ENCODE measurements around the gene ASPDH.
"Not testable (repeated sequence)": the region's sequence is repeated elsewhere in the genome, so short reads cannot be mapped to it uniquely, and the experiment has no call there.

The ASPDH gene

GRCh38 chr19:50547385-50548190 is 33.9 kb upstream of the ASPDH start:
- no peak for DNase-seq (ENCODE audit: low read depth)

GRCh38 chr19:50546527-50547221 is 33.0 kb upstream of the ASPDH start:
- DNase-seq (ENCODE audit: low read depth), result no peak

DNA sequence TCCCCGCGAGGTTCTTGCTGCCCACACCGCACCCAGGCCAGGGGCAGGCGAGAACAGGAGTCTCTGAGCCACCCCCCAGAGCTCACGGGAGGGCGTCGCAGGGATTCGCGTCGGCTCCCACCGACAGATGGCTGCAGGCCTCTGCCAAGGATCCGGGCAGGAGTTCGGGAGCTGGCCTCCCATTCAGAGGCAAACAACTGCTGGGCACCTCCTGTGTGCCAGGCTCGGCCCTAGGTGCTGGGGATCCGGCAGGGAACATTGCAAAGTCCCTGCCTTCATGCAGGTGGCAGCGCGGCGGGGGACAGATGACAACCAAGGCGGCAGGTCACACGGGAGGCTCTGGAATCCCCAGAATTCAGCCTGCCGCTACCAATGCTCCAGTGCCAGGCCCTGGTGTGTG is 29.2 kb upstream of the ASPDH start:
- no peak for DNase-seq (ENCODE audit: low read depth)

DNA sequence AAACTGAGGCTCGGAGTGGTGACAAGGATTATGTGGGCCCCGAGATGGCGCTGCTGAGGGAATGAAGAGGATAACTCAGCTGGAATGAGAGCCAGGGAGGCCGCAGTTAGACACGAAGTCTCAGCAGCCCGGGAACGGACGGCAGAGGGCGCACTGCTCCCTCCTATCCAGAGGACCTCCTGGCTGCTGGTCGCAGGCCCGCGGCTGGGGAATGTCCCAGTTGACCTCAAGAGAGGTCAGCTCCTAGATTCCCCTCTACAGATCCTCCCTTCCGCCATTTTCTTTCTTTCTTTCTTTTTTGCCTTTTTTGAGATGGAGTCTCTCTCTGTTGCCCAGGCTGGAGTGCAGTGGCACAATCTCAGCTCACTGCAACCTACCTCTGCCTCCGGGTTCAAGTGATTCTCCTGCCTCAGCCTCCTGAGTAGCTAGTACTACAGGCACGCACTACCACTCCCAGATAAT is 24.1 kb upstream of the ASPDH start:
- peak; percentile 53 for DNase-seq (ENCODE audit: low read depth)

- no peak for DNase-seq (ENCODE audit: low read depth)
Measured at GRCh38 chr19:50537306-50537685, 23.6 kb upstream of the ASPDH start.

DNA sequence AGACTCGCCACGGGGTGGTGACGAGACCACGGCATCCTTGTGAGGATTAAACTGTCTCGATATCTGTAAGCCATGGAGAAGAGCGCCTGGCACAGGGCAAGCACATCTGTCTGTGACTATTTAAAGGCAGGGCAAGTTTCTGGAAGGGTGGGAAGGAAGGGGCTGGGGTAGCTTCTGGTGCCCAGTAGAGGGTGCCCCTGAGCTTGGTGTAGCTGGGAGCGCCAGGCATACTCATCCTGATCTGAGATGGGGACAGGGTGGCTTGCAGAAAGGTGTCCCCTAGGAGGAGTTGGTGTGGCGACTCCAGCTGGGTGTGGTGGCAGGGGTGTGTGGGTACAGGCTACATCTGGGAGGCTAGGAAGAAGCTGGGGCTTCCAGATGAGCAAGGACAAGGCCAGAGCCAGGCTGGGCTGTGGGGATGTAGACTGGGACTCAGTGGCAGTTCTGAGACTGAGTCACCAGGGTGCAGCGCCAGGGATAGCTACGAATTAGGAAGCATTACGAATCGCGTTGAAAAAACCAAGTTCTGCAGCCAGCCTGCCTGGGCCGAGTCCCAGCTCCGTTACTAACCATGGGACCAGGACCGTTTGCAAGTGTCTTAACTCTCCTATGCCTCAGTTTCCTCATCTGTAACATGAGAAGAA is 23.1 kb upstream of the ASPDH start:
- DNase-seq (ENCODE audit: low read depth), result no peak

DNA sequence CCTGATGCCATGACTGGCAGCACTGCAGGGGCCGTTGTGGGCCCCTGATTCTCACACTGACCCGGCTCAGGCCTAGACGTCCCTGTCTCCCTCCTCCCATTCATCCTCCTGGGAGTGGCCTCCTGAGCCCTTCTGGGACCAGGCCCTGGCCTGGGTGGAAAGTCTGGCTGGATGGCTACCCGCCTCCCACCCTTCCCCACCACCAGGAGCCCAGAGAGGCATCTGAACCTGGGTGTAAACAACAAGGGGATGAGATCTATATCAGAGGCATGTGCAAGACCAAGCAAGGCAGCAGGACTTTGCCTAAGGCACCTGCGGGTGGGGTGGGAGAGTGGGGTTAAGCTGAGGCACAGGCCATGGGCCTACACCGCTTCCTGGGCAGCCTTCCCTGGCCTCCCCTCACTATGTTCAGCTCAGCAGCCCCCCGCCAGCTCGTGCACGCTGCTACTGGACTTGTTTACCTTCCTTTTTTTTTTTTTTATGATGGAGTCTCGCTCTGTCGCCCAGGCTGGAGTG is 22.0 kb upstream of the ASPDH start:
- no peak for DNase-seq (ENCODE audit: low read depth)

GRCh38 chr19:50534478-50534877 is 20.8 kb upstream of the ASPDH start:
- DNase-seq (ENCODE audit: low read depth), result no peak

DNA sequence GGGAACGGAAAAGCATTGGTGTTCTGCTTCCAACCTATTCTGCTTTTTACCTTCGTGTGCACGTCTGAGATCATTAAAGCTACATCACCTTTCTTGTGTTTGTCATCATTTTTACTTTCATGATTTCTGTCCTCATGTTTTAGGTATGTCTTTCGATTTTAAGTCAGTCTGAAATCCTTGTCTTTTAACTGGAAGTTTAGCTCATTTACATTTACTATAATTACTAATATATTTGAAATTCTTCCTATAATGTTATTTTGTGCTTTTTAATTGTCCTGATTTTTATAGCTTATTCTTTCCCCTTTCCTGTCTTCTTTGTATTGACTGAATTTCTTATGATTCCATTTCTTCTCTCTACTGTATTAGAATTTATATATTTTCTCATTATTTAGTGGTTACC is 19.2 kb upstream of the ASPDH start:
- DNase-seq (ENCODE audit: low read depth), result no peak

DNA sequence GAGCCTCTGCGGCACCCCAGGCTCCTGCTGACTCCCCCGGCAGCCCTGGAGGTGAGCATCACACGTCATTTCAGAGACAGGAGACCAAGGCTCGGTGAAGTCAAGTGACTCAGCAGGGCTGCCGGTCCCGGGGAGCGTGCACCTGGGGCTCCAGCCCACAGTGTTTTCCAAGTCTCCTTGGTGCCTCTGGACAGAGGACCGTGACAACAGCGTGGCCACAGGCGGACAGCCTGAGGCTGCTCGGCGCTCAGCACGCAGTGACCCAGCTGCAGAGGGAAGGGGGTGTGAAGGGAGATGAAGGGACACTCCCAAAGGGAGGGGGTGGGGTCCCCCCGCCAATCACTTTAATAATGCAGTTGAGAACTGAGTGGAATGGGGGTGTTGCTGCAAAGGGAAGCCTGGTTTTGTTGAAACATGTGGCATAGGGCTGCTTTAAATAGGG is 17.5 kb upstream of the ASPDH start:
- DNase-seq (ENCODE audit: low read depth), result no peak

GRCh38 chr19:50528052-50528451 is 14.3 kb upstream of the ASPDH start:
- DNase-seq (ENCODE audit: low read depth), result not testable (repeated sequence)

DNA sequence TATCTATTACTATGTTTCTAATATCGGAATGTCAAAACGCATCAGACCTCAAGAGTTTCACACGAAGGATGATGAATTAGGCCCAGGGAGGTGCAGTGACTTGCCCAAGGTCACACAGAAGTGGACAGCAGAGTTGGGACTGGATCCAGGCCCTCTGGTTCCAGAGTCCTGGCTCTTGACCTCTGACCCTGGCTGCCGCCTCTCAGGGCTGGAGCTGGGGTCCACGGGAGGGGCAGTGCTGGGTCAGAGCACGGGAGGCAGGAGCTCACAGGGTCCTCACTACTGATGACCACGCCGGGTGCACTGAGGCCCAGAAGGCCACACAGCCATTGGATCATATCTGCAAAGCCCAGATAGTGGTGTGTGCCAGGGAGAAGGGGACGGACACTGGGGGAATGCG is 9.2 kb upstream of the ASPDH start:
- no peak for DNase-seq (ENCODE audit: low read depth)

- DNase-seq (ENCODE audit: low read depth), result no peak
Measured at GRCh38 chr19:50520822-50521465, 7.2 kb upstream of the ASPDH start.

- no peak for DNase-seq (ENCODE audit: low read depth)
Measured at GRCh38 chr19:50519006-50519575, 5.4 kb upstream of the ASPDH start.

- DNase-seq (ENCODE audit: low read depth), result no peak
Measured at GRCh38 chr19:50518091-50519005, 4.6 kb upstream of the ASPDH start.

- no peak for DNase-seq (ENCODE audit: low read depth)
Measured at GRCh38 chr19:50517704-50518075, 4.0 kb upstream of the ASPDH start.

- no peak for DNase-seq (ENCODE audit: low read depth)
Measured at GRCh38 chr19:50516964-50517703, 3.4 kb upstream of the ASPDH start.

GRCh38 chr19:50516456-50516855 is 2.7 kb upstream of the ASPDH start:
- no peak for DNase-seq (ENCODE audit: low read depth)

- DNase-seq (ENCODE audit: low read depth), result no peak
Measured at GRCh38 chr19:50515168-50515561, 1.5 kb upstream of the ASPDH start.
